Kidney (tissue), 14 donors: ENCODE results near the gene NUDT9. TPM values are rescaled to one million over a fixed set of nuclear protein-coding genes. Genes with fewer than 3 reads are reported as not detected.
A peak's percentile ranks its signal among the peaks of the same experiment; 100 is the strongest.
"Not testable (repeated sequence)": the region's sequence is repeated elsewhere in the genome, so short reads cannot be mapped to it uniquely, and the experiment has no call there.

Experiments used
- DNase-seq, 5 donors: peaks; one replicate each; pipeline ENCODE4 v3.0.0-alpha.2; 2013 to 2020
- FAIRE-seq: peaks from 2 replicates; lab custom pipeline; 2012; peaks lifted over from hg19 to GRCh38; lab: Jason Lieb, UNC
- H3K27ac ChIP-seq, 2 donors: one replicate each; pipeline ENCODE4 v1.7.0; 2013; ENCODE audit warnings: low read depth in 2 of 2, low read length in 2 of 2, inconsistent platforms in 1 of 2
- H3K27me3 ChIP-seq: one replicate; pipeline ENCODE4 v1.7.1; 2013; ENCODE audit warnings: low read length, inconsistent platforms; ENCODE audit not compliant: control insufficient read depth, insufficient read depth
- H3K36me3 ChIP-seq, 3 donors: one replicate each; pipeline versions ENCODE4 v1.7.0 to v1.7.1; 2013; ENCODE audit warnings: low read length in 3 of 3, control low read depth in 1 of 3, inconsistent platforms in 1 of 3; ENCODE audit not compliant: insufficient read depth in 3 of 3, control insufficient read depth in 2 of 3
- H3K4me1 ChIP-seq, 3 donors: one replicate each; pipeline versions ENCODE4 v1.7.0 to v1.7.1; 2013; ENCODE audit warnings: low read length in 3 of 3, inconsistent platforms in 1 of 3, low read depth in 1 of 3; ENCODE audit not compliant: control insufficient read depth in 2 of 3, insufficient read depth in 2 of 3
- H3K4me3 ChIP-seq, 3 donors: one replicate each; pipeline versions ENCODE4 v1.7.0 to v1.8.1; 2013; ENCODE audit warnings: low read length in 3 of 3, control low read depth in 1 of 3, inconsistent platforms in 1 of 3
- H3K9ac ChIP-seq, 3 donors: one replicate each; pipeline versions ENCODE4 v1.7.0 to v1.7.1; 2013; ENCODE audit warnings: low read length in 3 of 3, control low read depth in 1 of 3, inconsistent platforms in 1 of 3
- H3K9me3 ChIP-seq, 3 donors: one replicate each; pipeline versions ENCODE4 v1.7.0 to v1.7.1; 2013; ENCODE audit warnings: low read length in 3 of 3, control low read depth in 1 of 3, inconsistent platforms in 1 of 3; ENCODE audit not compliant: control insufficient read depth in 2 of 3, insufficient read depth in 1 of 3
- intact Hi-C: fragments of 100-400 bp; cut with DNase I; formaldehyde crosslinking; loops from one replicate; pipeline ENCODE4 v1.11.1; 2022
- polyA plus RNA-seq: library from polyadenylated mRNA; stranded (reverse); fragments of 350-450 nt; fragmentation: Illumina TruSeq; extraction: RNeasy Lipid Tissue Mini Kit (QIAGEN cat#74804); gene quantifications from one replicate; pipeline ENCODE4 v1.2.3, GENCODE V29; 2014; ENCODE audit warnings: low read depth, low replicate concordance; ENCODE audit not compliant: insufficient read depth
- total RNA-seq: library from RNA; stranded (reverse); fragmentation: NEBNext Ultra II Directional; extraction: Animal tissue kit (Norgen Biotek cat#: 25700); gene quantifications from one replicate; pipeline ENCODE4 v1.2.1, GENCODE V29; 2021
- TF ChIP-seq, protein P1 (sequence below): IDR thresholded peaks from 3 replicates; pipeline ENCODE4 v1.5.1; 2012; ENCODE audit warnings: mild to moderate bottlenecking, moderate library complexity, borderline replicate concordance; ENCODE audit not compliant: insufficient read depth; ENCODE audit errors: extremely low read depth
- donor health status: control.
- donor health status: control.
- donor health status: control.
- donor health status: control.
- donor health status: control.
- donor health status: DM: yes; HTN: yes; CAD: no.
- donor health status: Normal renal cell carcinoma (clear cell type).

Gene NUDT9
- total and polyA plus RNA-seq, 2 donors from 2014 or later = 30.4 to 49.5 TPM

DNA sequence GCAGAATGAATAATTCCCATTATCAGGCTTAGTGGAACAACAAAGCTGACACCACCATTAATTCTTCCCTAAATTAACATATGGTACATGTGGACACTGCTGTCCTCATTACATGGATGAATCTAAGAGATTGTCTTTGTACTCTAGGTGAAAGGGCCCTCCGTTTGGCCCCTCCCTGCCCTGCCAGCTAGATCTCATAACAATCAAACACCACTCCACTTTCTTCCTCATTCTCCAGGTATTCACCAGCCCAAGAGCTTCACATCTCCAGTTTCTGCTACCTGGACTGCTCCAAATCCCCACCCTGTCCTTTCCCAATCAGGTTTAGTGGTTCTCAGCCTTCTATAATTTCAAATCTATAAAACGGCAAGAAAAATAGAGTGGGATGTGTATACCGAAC lies 35.1 kb upstream of the NUDT9 start:
- DNase-seq (no peak), FAIRE-seq (no peak)
- intact Hi-C loops = loop anchor here (10.0 kb wide), 1 partner anchor 78 kb away; no protein-coding TSS in a partner anchor
- Histone ChIP-seq H3K4me3 (no peak overlapping the region), H3K36me3 (no peaks in the 10 kb centered on the region), H3K9ac (no peak overlapping the region), H3K27me3 (no peaks in the 10 kb centered on the region), H3K27ac (no peak overlapping the region), H3K4me1 (peaks cover 0 to 9% (median 3%) of the 10 kb centered on the region in 3 donors), H3K9me3 (peaks cover 0 to 5% (median 0%) of the 10 kb centered on the region in 3 donors)
- TF ChIP-seq, protein P1, sequence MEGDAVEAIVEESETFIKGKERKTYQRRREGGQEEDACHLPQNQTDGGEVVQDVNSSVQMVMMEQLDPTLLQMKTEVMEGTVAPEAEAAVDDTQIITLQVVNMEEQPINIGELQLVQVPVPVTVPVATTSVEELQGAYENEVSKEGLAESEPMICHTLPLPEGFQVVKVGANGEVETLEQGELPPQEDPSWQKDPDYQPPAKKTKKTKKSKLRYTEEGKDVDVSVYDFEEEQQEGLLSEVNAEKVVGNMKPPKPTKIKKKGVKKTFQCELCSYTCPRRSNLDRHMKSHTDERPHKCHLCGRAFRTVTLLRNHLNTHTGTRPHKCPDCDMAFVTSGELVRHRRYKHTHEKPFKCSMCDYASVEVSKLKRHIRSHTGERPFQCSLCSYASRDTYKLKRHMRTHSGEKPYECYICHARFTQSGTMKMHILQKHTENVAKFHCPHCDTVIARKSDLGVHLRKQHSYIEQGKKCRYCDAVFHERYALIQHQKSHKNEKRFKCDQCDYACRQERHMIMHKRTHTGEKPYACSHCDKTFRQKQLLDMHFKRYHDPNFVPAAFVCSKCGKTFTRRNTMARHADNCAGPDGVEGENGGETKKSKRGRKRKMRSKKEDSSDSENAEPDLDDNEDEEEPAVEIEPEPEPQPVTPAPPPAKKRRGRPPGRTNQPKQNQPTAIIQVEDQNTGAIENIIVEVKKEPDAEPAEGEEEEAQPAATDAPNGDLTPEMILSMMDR = no peak

DNA sequence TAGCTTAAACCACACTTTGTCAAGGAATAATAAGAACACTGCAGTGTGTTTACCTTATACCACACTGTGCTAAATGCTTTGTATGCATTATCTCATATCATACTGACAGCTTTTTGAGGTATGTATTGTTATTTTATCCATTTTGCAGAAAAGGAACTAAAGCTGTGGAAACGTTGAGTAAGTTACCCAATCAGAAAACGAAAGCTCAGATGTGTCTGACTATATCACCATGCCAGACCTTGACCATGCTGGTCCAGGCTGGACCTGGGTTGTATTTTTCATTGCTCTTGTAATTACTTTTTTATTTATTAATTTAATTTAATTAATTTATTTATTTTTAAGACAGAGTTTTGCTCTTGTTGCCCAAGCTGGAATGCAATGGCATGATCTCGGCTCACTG lies 33.5 kb upstream of the NUDT9 start:
- Histone ChIP-seq H3K9me3 (peaks cover 0 to 5% (median 0%) of the 10 kb centered on the region in 3 donors), H3K4me1 (peaks cover 0 to 7% (median 3%) of the 10 kb centered on the region in 3 donors), H3K27me3 (no peaks in the 10 kb centered on the region), H3K4me3 (peak overlapping the region in 2 of 3 donors; percentile 21 to 41), H3K27ac (no peak overlapping the region), H3K36me3 (no peaks in the 10 kb centered on the region), H3K9ac (no peak overlapping the region)
- TF ChIP-seq, protein P1 = no peak
- DNase-seq (no peak), FAIRE-seq (no peak)
- intact Hi-C loops = loop anchor here (10.0 kb wide), 1 partner anchor 76 kb away; no protein-coding TSS in a partner anchor

DNA sequence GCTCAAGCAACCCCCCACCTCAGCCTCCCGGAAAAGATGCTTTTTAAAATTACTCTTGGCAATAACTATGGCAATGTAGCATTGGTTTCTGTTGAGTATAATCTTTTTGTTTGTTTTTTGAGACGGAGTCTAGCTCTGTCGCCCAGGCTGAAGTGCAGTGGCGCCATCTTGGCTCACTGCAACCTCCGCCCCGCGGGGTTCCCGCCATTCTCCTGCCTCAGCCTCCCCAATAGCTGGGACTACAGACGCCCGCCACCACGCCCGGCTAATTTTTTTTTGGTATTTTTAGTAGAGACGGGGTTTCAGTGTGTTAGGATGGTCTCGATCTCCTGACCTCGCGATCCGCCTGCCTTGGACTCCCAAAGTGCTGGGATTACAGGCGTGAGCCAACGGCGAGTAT lies 32.3 kb upstream of the NUDT9 start:
- H3K27me3 ChIP-seq, FAIRE-seq, H3K36me3 ChIP-seq, DNase-seq, intact Hi-C loops, H3K27ac ChIP-seq, H3K4me1 ChIP-seq, H3K9me3 ChIP-seq: not testable (repeated sequence)
- Histone ChIP-seq H3K9ac (peak overlapping the region in 1 of 3 donors; percentile 94), H3K4me3 (peak overlapping the region; percentile 87 to 95 (median 94))

DNA sequence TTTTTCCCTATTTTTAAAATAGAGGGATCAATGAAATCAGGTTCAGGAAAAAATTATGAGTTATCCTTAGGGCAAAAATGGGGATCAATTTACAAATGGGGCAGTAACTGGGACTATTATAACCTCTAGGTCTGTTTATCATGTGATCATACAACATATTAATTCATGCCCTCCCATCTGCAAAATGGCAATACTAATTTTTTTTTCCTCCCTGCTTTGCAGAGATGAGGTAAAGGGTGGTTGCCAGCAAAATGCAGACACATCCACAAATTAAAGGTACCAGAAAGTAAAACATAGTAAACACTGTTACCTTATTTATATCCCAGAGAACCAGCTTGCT lies 31.9 kb upstream of the NUDT9 start:
- peaks cover 0 to 7% (median 3%) of the 10 kb centered on the region in 3 donors for H3K4me1 ChIP-seq
- DNase-seq = no peak
- peak overlapping the region; percentile 69 to 88 for H3K27ac ChIP-seq
- H3K9ac ChIP-seq = peak overlapping the region; percentile 71 to 94 (median 77)
- FAIRE-seq = no peak
- intact Hi-C loops = no loop called here
- H3K27me3 ChIP-seq = no peaks in the 10 kb centered on the region
- TF ChIP-seq, protein P1 = no peak
- H3K4me3 ChIP-seq = peak overlapping the region; percentile 87 to 95 (median 94)
- H3K9me3 ChIP-seq = peaks cover 0 to 5% (median 0%) of the 10 kb centered on the region in 3 donors
- no peaks in the 10 kb centered on the region for H3K36me3 ChIP-seq
